HG03045 (cell line): ENCODE results near the gene ALPL.

ENCODE experiments used
- ATAC-seq: cut with Tn5 transposase; IDR thresholded peaks from one replicate; pipeline ENCODE4 v1.9.1; 2021; ENCODE audit warnings: mild to moderate bottlenecking, moderate library complexity; ENCODE audit not compliant: unreplicated experiment

The ALPL gene

DNA sequence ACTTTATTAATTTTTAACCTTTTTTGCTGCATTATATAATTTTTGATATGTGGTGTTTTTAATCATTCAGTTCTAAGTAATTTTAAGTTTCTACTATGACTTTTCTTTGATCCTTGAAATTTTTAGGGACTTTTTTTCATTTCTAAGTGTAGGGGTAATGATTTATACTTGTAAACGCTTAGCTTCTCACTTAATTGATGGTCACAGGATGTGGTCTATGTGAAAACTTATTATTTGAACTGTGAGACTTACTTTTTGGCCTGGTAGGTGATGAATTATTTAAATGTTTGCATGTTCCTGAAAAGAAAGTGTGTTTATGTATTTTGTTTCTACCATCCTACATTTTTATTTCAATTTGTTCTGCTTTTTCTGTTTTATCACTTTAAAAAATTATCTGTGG, 17.2 kb downstream of the ALPL start:
- no peak for ATAC-seq

GRCh38 chr1:21530368-21531016, 21.3 kb downstream of the ALPL start:
- no peak for ATAC-seq

GRCh38 chr1:21531241-21531640, 22.0 kb downstream of the ALPL start:
- ATAC-seq, result no peak

- no peak for ATAC-seq
Observed at GRCh38 chr1:21532496-21532895, 23.3 kb downstream of the ALPL start.

GRCh38 chr1:21532992-21533534, 23.8 kb downstream of the ALPL start:
- no peak for ATAC-seq

GRCh38 chr1:21534146-21534545, 24.9 kb downstream of the ALPL start:
- ATAC-seq, result no peak

DNA sequence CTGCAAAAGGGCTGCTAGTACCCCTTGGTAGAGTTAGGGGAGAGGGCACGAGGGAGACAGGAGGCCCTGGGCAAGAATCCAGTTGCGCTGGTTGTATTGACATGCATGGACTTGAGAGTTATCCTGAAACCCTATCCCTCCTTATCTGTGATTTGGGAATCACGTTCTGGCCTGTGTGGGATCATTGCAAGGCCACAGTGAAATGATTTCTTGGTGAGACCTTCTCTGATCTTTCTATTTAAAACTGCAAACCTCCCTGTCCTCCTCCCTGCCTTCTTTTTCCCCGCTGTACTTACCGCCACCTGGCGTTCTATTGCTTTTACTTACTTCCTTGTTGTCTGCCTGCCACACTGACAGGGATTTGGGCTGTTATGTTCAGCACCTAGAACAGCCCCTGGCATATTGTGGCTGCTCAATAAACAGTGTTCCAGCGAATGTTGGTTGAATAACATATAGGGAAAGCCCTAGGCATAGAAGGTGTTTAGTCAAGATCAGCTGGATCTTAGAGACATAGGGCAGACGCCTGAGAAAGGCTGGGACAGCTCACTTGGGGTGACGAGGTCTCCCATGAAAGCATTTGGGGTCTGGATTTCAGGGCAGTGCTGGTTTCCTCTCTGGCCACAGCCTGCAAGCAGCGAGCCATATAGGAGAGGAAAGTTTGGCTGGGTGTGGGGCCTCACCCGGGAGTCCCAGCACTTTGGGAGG, 25.6 kb downstream of the ALPL start:
- no peak for ATAC-seq

DNA sequence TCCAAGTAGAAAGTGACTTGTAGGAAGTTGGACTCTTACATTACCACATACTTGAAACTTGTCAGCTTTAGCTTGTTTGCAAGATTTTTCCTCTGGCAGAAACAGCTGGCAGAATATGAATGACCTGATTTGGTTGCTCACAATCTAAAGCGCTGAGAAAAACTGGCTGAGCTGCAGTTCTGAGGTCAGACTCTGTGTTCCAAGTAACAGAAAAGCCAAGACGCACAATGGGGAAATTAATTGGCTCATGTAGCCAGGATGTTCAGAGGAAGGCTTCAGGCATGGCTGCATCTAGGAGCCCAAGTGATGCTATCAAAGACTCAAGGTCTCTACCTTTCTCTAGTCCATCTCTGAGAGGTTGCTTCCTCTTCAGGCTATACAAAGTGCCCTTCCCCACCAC, 27.0 kb downstream of the ALPL start:
- ATAC-seq, result no peak

DNA sequence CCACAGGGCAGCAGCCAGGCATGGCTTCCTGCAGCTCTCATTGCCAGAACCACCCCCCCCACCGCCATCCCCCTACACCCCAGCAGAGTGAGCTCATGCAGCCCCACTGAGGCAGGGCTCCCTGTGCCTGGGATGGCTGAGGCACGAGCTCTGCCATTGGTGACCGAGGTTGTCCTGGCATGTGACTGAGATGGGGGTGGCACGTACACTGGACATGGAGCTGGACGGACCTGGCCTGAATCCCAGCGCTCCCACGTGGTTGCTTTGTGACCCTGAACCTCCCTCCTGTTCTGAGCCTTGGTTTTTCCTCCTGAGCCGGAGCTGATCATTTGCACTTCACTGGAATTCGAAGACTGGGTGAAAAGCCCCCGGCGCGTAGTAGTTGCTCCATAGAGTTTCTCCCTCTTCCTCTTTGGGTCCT, 28.3 kb downstream of the ALPL start:
- ATAC-seq, result no peak

- ATAC-seq, result no peak
Observed at GRCh38 chr1:21537932-21538630, 28.9 kb downstream of the ALPL start.

DNA sequence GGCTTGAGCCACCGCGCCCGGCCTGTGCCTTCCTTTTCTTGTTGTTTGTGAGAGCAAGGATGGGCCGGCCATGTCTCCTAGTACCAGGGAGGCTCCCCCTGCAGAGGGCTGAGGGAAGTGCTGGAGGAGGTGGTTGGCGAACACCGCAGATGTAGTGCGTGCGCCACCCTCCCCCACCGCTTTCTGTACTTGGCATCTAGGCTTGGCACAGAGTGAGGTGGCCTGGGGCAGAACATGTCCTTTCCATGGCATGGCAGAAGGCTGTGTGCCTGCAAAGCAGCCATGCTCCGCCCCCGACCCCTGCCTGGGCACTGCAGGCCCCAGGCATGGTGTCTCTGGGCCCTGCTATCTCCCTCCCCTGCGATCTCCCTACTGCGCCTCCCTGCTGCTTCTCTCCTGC, 30.7 kb downstream of the ALPL start:
- ATAC-seq, result no peak

GRCh38 chr1:21541329-21541728, 32.1 kb downstream of the ALPL start:
- ATAC-seq, result no peak

DNA sequence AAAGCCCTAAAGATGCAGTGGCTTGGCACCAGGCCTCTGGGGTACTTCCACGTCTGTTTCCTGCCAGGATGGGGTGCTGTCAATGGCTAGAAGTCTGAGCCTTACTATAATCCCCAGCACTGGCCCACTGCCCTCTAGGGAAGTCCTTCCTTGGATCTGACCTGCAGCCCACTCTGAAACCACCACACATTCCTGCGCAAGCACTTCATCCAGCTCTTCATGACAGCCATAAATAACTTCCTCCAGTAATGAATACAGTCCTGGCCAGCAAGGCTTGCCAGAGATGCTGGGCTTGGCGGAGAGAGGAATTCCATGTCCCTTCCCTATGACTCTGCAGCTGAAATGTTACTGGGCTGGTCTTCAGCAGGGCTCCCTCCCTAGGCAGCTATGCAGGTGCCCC, 32.6 kb downstream of the ALPL start:
- ATAC-seq, result no peak

GRCh38 chr1:21543598-21543997, 34.4 kb downstream of the ALPL start:
- no peak for ATAC-seq

- ATAC-seq, result no peak
Observed at GRCh38 chr1:21544095-21544494, 34.9 kb downstream of the ALPL start.

- ATAC-seq, result no peak
Observed at GRCh38 chr1:21546122-21546825, 37.1 kb downstream of the ALPL start.

- no peak for ATAC-seq
Observed at GRCh38 chr1:21547876-21548275, 38.7 kb downstream of the ALPL start.

DNA sequence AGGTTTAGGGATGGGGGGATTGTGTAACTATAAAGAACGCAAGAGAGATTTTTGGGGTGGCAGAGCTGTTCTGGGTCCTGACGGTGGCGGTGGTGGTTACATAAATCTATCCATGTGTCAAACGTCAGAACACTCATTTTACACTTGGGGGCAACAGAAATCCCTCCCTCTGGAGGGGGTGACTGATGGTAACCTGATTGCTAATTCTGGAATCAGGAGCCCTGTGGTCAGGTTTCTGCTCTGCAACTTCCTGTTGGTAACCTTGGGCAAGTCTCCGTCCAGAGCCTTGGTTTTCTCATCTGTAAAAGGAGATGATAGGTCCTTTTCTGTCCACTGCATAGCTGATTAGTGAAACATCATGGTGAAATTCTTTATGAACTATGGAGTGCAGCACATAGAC, 40.9 kb downstream of the ALPL start:
- no peak for ATAC-seq

GRCh38 chr1:21550866-21551475, 41.7 kb downstream of the ALPL start:
- ATAC-seq, result no peak

DNA sequence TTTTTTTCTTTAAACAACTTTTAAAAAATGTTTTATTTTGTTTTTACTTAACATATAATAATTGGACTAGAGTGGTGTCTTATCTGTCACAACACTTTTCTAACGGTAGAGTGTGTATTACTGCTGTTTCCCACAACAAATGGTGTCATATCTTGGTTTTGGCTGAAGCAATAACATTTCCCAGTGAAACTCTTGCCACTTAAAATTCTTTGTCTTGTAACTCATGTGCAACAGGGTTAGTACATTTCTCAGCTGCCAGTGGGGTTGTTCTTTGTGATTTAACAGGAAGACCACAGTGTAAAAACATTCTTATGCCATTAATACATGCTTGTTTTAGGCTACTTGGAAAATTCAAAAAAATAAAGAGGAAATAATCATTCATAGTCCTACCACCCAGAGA, 43.5 kb downstream of the ALPL start:
- no peak for ATAC-seq
